ENCODE measurements around the gene NDUFA13. TPM values are rescaled to one million over a fixed set of nuclear protein-coding genes. Genes with fewer than 3 reads are reported as not detected.
A peak's percentile ranks its signal among the peaks of the same experiment; 100 is the strongest.

NDUFA13 gene
- polyA plus RNA-seq, 1 of the 3 experiments (the other 2 are of a cell fraction), result 1,828 TPM

GRCh38 chr19:19552798-19553197 lies 36.8 kb downstream of the NDUFA13 start:
- Histone ChIP-seq H3K4me1 (ENCODE audit: control insufficient read depth in 1 of 2, insufficient read depth in 2 of 2, low read depth in 1 of 2, low read length in 1 of 2) (no peaks in the 10 kb centered on the region; a peak in 1 of 4 replicates), H3F3A (replicated peaks; ENCODE audit: insufficient read depth) (no peaks in the 10 kb centered on the region), H3K4me3 (ENCODE audit: low read depth in 2 of 2, low read length in 1 of 2) (no peak overlapping the region; a peak in 1 of 4 replicates), H4K20me1 (ENCODE audit: insufficient read depth) (no peaks in the 10 kb centered on the region), H3K9ac (no peak overlapping the region), H3K4me2 (no peak overlapping the region), H2AFZ (ENCODE audit: low read depth) (no peak overlapping the region), H3K79me2 (ENCODE audit: insufficient read depth) (no peaks in the 10 kb centered on the region), H3K9me3 (no peaks in the 10 kb centered on the region), H3K9me2 (no peaks in the 10 kb centered on the region), H3K27ac (ENCODE audit: low read depth in 2 of 2, low read length in 1 of 2) (no peak overlapping the region), H3K27me3 (ENCODE audit: insufficient read depth) (no peaks in the 10 kb centered on the region), H3K36me3 (replicated peaks in 1 of 2; ENCODE audit: control insufficient read depth in 1 of 2, insufficient read depth in 2 of 2, low read length in 1 of 2) (no peaks in the 10 kb centered on the region)
- 40% methylated on average over 1 of the region's 6 CpGs for WGBS (ENCODE audit: low lambda C conversion rate)
- no peak for TF ChIP-seq MXI1 (IDR thresholded peaks at IDR 0.05; ENCODE audit: low read depth, low read length)
- no peak for TF ChIP-seq GABPA (IDR thresholded peaks at IDR 0.05; ENCODE audit: low read depth)
- TF ChIP-seq PBX3 (IDR thresholded peaks at IDR 0.05), result no peak
- TF ChIP-seq RAD21 (IDR thresholded peaks at IDR 0.05; ENCODE audit: low read length), result peak; percentile 50
- TF ChIP-seq EP300 (IDR thresholded peaks at IDR 0.05; ENCODE audit: borderline replicate concordance in 1 of 2, low read depth in 1 of 2, low read length in 1 of 2), result no peak
- TF ChIP-seq CTCF (IDR thresholded peaks at IDR 0.05), result peak; percentile 61
- peak; percentile 35; the same call in 1 of the 2 replicates for TF ChIP-seq SMC3 (IDR thresholded peaks at IDR 0.05; ENCODE audit: low read depth, low read length)
- POLR2A ChIA-PET, result interaction anchor here (1.3 kb wide), 1 partner anchor 76 kb away, joined by 3 read pairs; no protein-coding TSS in a partner anchor
- peak; percentile 83 for DNase-seq
- CTCF ChIA-PET, result interaction anchor here (0.6 to 15.7 kb wide), 16 partner anchors 13 to 107 kb away, joined by 3 to 258 read pairs (median 4); partner anchors contain the start of genes CILP2, LPAR2 and YJEFN3

DNA sequence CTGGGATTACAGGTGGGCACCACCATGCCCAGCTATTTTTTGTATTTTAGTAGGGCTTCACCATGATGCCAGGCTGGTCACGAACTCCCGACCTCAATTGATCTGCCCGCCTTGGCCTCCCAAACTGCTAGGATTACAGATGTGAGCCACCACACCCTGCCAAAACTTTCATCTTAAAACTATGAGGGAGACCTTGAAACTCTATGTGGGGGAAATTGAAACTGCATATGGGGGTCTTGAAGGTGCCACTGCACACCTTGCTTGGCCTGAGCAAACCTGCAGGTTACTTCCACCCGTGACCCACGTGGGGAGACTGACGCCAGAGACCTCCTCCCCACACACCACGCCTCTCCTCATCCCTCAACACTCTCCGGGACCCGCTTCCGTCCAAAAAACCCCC lies 37.6 kb downstream of the NDUFA13 start:
- ChIA-PET CTCF (interaction anchor here (0.7 to 15.7 kb wide), 25 partner anchors 8 to 99 kb away, joined by 3 to 258 read pairs (median 5); partner anchors contain the start of genes CILP2 and YJEFN3), POLR2A (interaction anchor here (1.3 kb wide), 1 partner anchor 75 kb away, joined by 3 read pairs; no protein-coding TSS in a partner anchor)
- H3K9ac ChIP-seq, result no peak overlapping the region
- H3K9me3 ChIP-seq, result no peaks in the 10 kb centered on the region
- no peak for DNase-seq
- no peaks in the 10 kb centered on the region; a peak in 1 of 4 replicates for H3K4me1 ChIP-seq (ENCODE audit: control insufficient read depth in 1 of 2, insufficient read depth in 2 of 2, low read depth in 1 of 2, low read length in 1 of 2)
- H3K27me3 ChIP-seq (ENCODE audit: insufficient read depth), result no peaks in the 10 kb centered on the region
- no peaks in the 10 kb centered on the region for H3K36me3 ChIP-seq (replicated peaks in 1 of 2; ENCODE audit: control insufficient read depth in 1 of 2, insufficient read depth in 2 of 2, low read length in 1 of 2)
- no peaks in the 10 kb centered on the region for H3F3A ChIP-seq (replicated peaks; ENCODE audit: insufficient read depth)
- TF ChIP-seq USF2 (IDR thresholded peaks at IDR 0.05; ENCODE audit: borderline replicate concordance, low read depth, low read length) (no peak), SMC3 (IDR thresholded peaks at IDR 0.05; ENCODE audit: low read depth, low read length) (no peak), RCOR1 (IDR thresholded peaks at IDR 0.05; ENCODE audit: low read length) (no peak), POLR2AphosphoS5 (IDR thresholded peaks at IDR 0.05; ENCODE audit: low read depth, low read length) (no peak), FOXM1 (IDR thresholded peaks at IDR 0.05; ENCODE audit: low read depth) (no peak), ELF1 (IDR thresholded peaks at IDR 0.05) (no peak), ZBTB33 (IDR thresholded peaks at IDR 0.05; ENCODE audit: borderline replicate concordance, low read depth) (no peak), TAF1 (IDR thresholded peaks at IDR 0.05; ENCODE audit: borderline replicate concordance, low read depth, low read length) (no peak), REST (IDR thresholded peaks at IDR 0.05; ENCODE audit: low read depth, low read length) (no peak), GATA2 (CRISPR knock-in tag; IDR thresholded peaks at IDR 0.05) (no peak), RAD21 (IDR thresholded peaks at IDR 0.05; ENCODE audit: low read length) (no peak)
- H4K20me1 ChIP-seq (ENCODE audit: insufficient read depth), result no peaks in the 10 kb centered on the region
- no peak overlapping the region for H3K4me3 ChIP-seq (ENCODE audit: low read depth in 2 of 2, low read length in 1 of 2)
- no peaks in the 10 kb centered on the region for H3K9me2 ChIP-seq
- no peaks in the 10 kb centered on the region for H3K79me2 ChIP-seq (ENCODE audit: insufficient read depth)
- H3K27ac ChIP-seq (ENCODE audit: low read depth in 2 of 2, low read length in 1 of 2), result no peak overlapping the region
- H3K4me2 ChIP-seq, result no peak overlapping the region
- no peak overlapping the region for H2AFZ ChIP-seq (ENCODE audit: low read depth)
- 92% methylated on average over 10 of the region's 10 CpGs for WGBS (ENCODE audit: low lambda C conversion rate)

All from SK-N-SH (cell line).